HepG2 (cell line): Measurements from ENCODE around the gene CA11. TPM values are rescaled to one million over a fixed set of nuclear protein-coding genes. Genes with fewer than 3 reads are reported as not detected.

Experiments used
- ATAC-seq: fragments of 200-7000 bp; cut with Tn5 transposase; 3 replicates; pipeline ENCODE4 v1.9.1; 2020; ENCODE audit warnings: mild to moderate bottlenecking, moderate library complexity
- BruUV-seq: library from RNA; stranded (reverse); fragments of 400-500 nt; replicated peaks from 2 replicates; lab custom pipeline; 2021; lab: Mats Ljungman, UMichigan
- CTCF ChIA-PET: fragments of 300-600 bp; formaldehyde crosslinking; extraction: SDS; loops from one replicate; lab custom pipeline; 2021; ENCODE audit warnings: low total read pairs, inconsistent platforms, low intra/inter-chr PET ratio; lab: Yijun Ruan, JAX
- POLR2A ChIA-PET: fragments of 350-600 bp; sonication (Branson Sonifier 250); formaldehyde crosslinking; loops from one replicate; lab custom pipeline; 2020; ENCODE audit warnings: antibody characterized with exemption, inconsistent platforms; lab: Yijun Ruan, JAX
- DNase-seq: peaks from one replicate; pipeline ENCODE4 v3.0.0-alpha.2; 2015; ENCODE audit warnings: low spot score
- FAIRE-seq: peaks from 3 replicates; lab custom pipeline; 2011; peaks lifted over from hg19 to GRCh38; lab: Jason Lieb, UNC
- H2AFZ ChIP-seq: one replicate; pipeline ENCODE4 v1.6.1; 2011; ENCODE audit warnings: low read length, inconsistent platforms
- H3K27ac ChIP-seq: fragments of 300-600 bp; 3 replicates; pipeline ENCODE4 v1.8.0; 2011; ENCODE audit warnings: mixed run types, mild to moderate bottlenecking, mixed read lengths, low read length, inconsistent platforms; ENCODE audit not compliant: insufficient read depth; ENCODE audit errors: extremely low read length
- H3K27me3 ChIP-seq, 2 experiments: fragments of 200-600 bp in 1 of 2; 2 replicates in 1 of 2; 3 replicates in 1 of 2; pipeline versions ENCODE4 v1.6.0 to v1.8.0; 2011; ENCODE audit warnings: low read length in 2 of 2, mild to moderate bottlenecking in 2 of 2, moderate library complexity in 2 of 2, inconsistent platforms in 1 of 2; ENCODE audit not compliant: insufficient read depth in 2 of 2, control insufficient read depth in 1 of 2
- H3K36me3 ChIP-seq, 2 experiments: fragments of 200-600 bp in 1 of 2; replicated peaks in 1 of 2; 2 replicates in 1 of 2; 3 replicates in 1 of 2; pipeline versions ENCODE4 v1.5.1 to v1.8.0; 2011; ENCODE audit warnings: low read length in 2 of 2, inconsistent platforms in 1 of 2; ENCODE audit not compliant: insufficient read depth in 2 of 2, control insufficient read depth in 1 of 2
- H3K4me1 ChIP-seq: 2 replicates; pipeline ENCODE4 v1.5.1; 2012; ENCODE audit warnings: low read length, inconsistent platforms; ENCODE audit not compliant: insufficient read depth
- H3K4me2 ChIP-seq: 2 replicates; pipeline ENCODE4 v1.6.0; 2011; ENCODE audit warnings: low read depth, low read length, inconsistent platforms
- H3K4me3 ChIP-seq, 3 experiments: fragments of 200-600 bp in 1 of 3; sonication (generic), shearing (Covaris generic) in 1 of 3; replicated peaks in 1 of 3; 2 replicates each; pipeline ENCODE4 v1.5.1; 2011 to 2016; ENCODE audit warnings: low read length in 3 of 3, inconsistent platforms in 2 of 3, low read depth in 2 of 3, mild to moderate bottlenecking in 2 of 3, control low read depth in 1 of 3, mixed read lengths in 1 of 3; ENCODE audit not compliant: insufficient read depth in 1 of 3
- H3K79me2 ChIP-seq: one replicate; pipeline ENCODE4 v1.6.1; 2011; ENCODE audit warnings: low read length, inconsistent platforms; ENCODE audit not compliant: insufficient read depth
- H3K9ac ChIP-seq: 2 replicates; pipeline ENCODE4 v1.6.0; 2011; ENCODE audit warnings: mild to moderate bottlenecking, low read depth, low read length, inconsistent platforms; ENCODE audit not compliant: insufficient read depth
- H3K9me3 ChIP-seq: 2 replicates; pipeline ENCODE4 v1.5.1; 2012; ENCODE audit warnings: mild to moderate bottlenecking, low read length
- H4K20me1 ChIP-seq: 2 replicates; pipeline ENCODE4 v1.6.0; 2011; ENCODE audit warnings: inconsistent platforms, mild to moderate bottlenecking, low read length, moderate library complexity; ENCODE audit not compliant: insufficient read depth
- ARID4A ChIP-seq: sonication (generic); formaldehyde crosslinking; IDR thresholded peaks from 2 replicates; pipeline ENCODE4 v1.5.0; 2020; ENCODE audit warnings: mild to moderate bottlenecking, missing genetic modification reagents, borderline replicate concordance
- CBFB ChIP-seq: sonication (generic); formaldehyde crosslinking; IDR thresholded peaks from 2 replicates; pipeline ENCODE4 v1.4.0; 2020; ENCODE audit warnings: missing genetic modification reagents
- ELF4 ChIP-seq: sonication (generic); formaldehyde crosslinking; IDR thresholded peaks from 2 replicates; pipeline ENCODE4 v1.5.0; 2020; ENCODE audit warnings: missing genetic modification reagents, mild to moderate bottlenecking, moderate library complexity, borderline replicate concordance
- EZH2 ChIP-seq: conservative IDR thresholded peaks from 2 replicates; pipeline ENCODE4 v1.6.1; 2012; ENCODE audit warnings: mild to moderate bottlenecking, low read depth, low read length, moderate library complexity
- HNF1A ChIP-seq, 2 experiments: sonication (generic) in 1 of 2; formaldehyde crosslinking in 1 of 2; IDR thresholded peaks; 2 replicates each; pipeline versions ENCODE4 v1.4.0 to v1.6.1; 2016 to 2020; ENCODE audit warnings: borderline replicate concordance in 1 of 2, low read depth in 1 of 2, mild to moderate bottlenecking in 1 of 2, missing genetic modification reagents in 1 of 2
- LCORL ChIP-seq, 2 experiments: fragments of 450-650 bp in 1 of 2; sonication (generic) in 1 of 2; formaldehyde crosslinking in 1 of 2; IDR thresholded peaks; 2 replicates each; pipeline versions ENCODE4 v1.5.0 to v1.6.1; 2017 to 2020; ENCODE audit warnings: antibody characterized with exemption in 1 of 2, missing genetic modification reagents in 1 of 2
- POLR2A ChIP-seq, 2 experiments: IDR thresholded peaks; 2 replicates each; pipeline ENCODE4 v1.6.1; 2011; ENCODE audit warnings: low read depth in 2 of 2, low read length in 2 of 2, mild to moderate bottlenecking in 1 of 2, moderate library complexity in 1 of 2; ENCODE audit not compliant: insufficient read depth in 1 of 2
- PTBP1 ChIP-seq: fragments of 200-400 bp; formaldehyde crosslinking; IDR thresholded peaks from 2 replicates; pipeline ENCODE4 v1.6.1; 2018; ENCODE audit warnings: low read length, low read depth; ENCODE audit not compliant: poor library complexity, severe bottlenecking
- SMARCE1 ChIP-seq: fragments of 450-650 bp; IDR thresholded peaks from 2 replicates; pipeline ENCODE4 v1.6.1; 2017; ENCODE audit warnings: borderline replicate concordance
- ZC3H4 ChIP-seq: sonication (generic); formaldehyde crosslinking; IDR thresholded peaks from 2 replicates; pipeline ENCODE4 v1.4.0; 2020; ENCODE audit warnings: missing genetic modification reagents, borderline replicate concordance
- ZNF33A ChIP-seq: sonication (generic); formaldehyde crosslinking; IDR thresholded peaks from 2 replicates; pipeline ENCODE4 v1.5.1; 2020; ENCODE audit warnings: missing genetic modification reagents, mild to moderate bottlenecking, moderate library complexity, borderline replicate concordance
- ZNF569 ChIP-seq: sonication (generic); formaldehyde crosslinking; IDR thresholded peaks from 2 replicates; pipeline ENCODE4 v1.5.0; 2020; ENCODE audit warnings: mild to moderate bottlenecking, missing genetic modification reagents, moderate library complexity, borderline replicate concordance
- ZNF724P ChIP-seq: sonication (generic); formaldehyde crosslinking; IDR thresholded peaks from 2 replicates; pipeline ENCODE4 v1.8.0; 2022; ENCODE audit warnings: missing genetic modification reagents, borderline replicate concordance
- WGBS: methylation state at CpG from one replicate; pipeline ENCODE4 v1.1.6; 2017; ENCODE audit warnings: low lambda C conversion rate; 5-methylcytosine and 5-hydroxymethylcytosine counted together
- in situ Hi-C: cut with HindIII; loops from 2 replicates; pipeline ENCODE4 v1.10.0; 2017; ENCODE audit warnings: low pct_unique_long_range_greater_than_20kb; ENCODE audit not compliant: extremely low pct_ligation_motif_present
- intact Hi-C: fragments of 100-400 bp; cut with micrococcal nuclease; formaldehyde crosslinking; loops from one replicate; pipeline ENCODE4 v1.10.0; 2022; ENCODE audit not compliant: unreplicated experiment
- polyA plus RNA-seq, 8 experiments: library from polyadenylated mRNA; depleted of rRNA in 3 of 8; stranded (reverse) in 7 of 8; unstranded in 1 of 8; fragments of >200 nt; fragmentation: Illumina TruSeq in 4 of 8; extraction: Trizol in 4 of 8; gene quantifications; 2 replicates each; pipeline versions ENCODE4 v1.2.1 to v1.2.3, GENCODE V29; 2011 to 2016; ENCODE audit warnings: low read depth in 4 of 8, missing spikeins in 1 of 8, mixed read lengths in 1 of 8; ENCODE audit not compliant: insufficient read depth in 1 of 8
- total RNA-seq, 5 experiments: library from RNA; depleted of rRNA; stranded (reverse); fragments of >200 nt; fragmentation: Illumina TruSeq; extraction: Trizol; gene quantifications; 2 replicates each; pipeline ENCODE4 v1.2.3, GENCODE V29; 2016; ENCODE audit warnings: low read depth in 1 of 5

The CA11 gene
- total and polyA plus RNA-seq, 2 of the 13 experiments (the other 11 are each of a cell fraction or from before 2014, with no cell fraction given), result 0.41 to 0.58 TPM

GRCh38 chr19:48637948-48638830 is 7.8 kb downstream of the CA11 start:
- H3K36me3 ChIP-seq, result no peaks in the 10 kb centered on the region
- FAIRE-seq, result peak; percentile 68
- peak overlapping the region in 2 of 3 experiments; percentile 15 to 50; a peak in 4 of 6 replicates for H3K4me3 ChIP-seq
- POLR2A ChIA-PET, result interaction anchor here (0.6 to 2.0 kb wide), 4 partner anchors 11 to 306 kb away, joined by 3 to 12 read pairs (median 4); partner anchors contain the start of genes RPL18 and SPHK2
- no peak overlapping the region for H2AFZ ChIP-seq
- peak; percentile 9 for ATAC-seq
- CTCF ChIA-PET, result interaction anchor here (0.6 to 0.9 kb wide), 2 partner anchors 8 to 22 kb away, joined by 3 read pairs; partner anchors contain the start of gene CA11
- no peaks in the 10 kb centered on the region for H3K9me3 ChIP-seq
- intact Hi-C loops (no loop called here), in situ Hi-C loops (no loop called here)
- H4K20me1 ChIP-seq, result no peaks in the 10 kb centered on the region
- H3K4me2 ChIP-seq, result peak overlapping the region; percentile 96
- H3K4me1 ChIP-seq, result peaks cover 63% of the 10 kb centered on the region
- peaks cover 0 to 8% of the 10 kb centered on the region in 2 experiments; a peak in 3 of 5 replicates for H3K27me3 ChIP-seq
- DNase-seq, result peak; percentile 75
- BruUV-seq, result no TSS peak
- H3K27ac ChIP-seq, result peak overlapping the region; percentile 64
- no peaks in the 10 kb centered on the region for H3K79me2 ChIP-seq
- H3K9ac ChIP-seq, result peak overlapping the region; percentile 23; the same call in 1 of the 2 replicates
- WGBS, result 13% methylated on average over 27 of the region's 29 CpGs
- TF ChIP-seq LCORL (IDR thresholded peaks at IDR 0.05), result no peak
- no peak for TF ChIP-seq LCORL (CRISPR knock-in tag; IDR thresholded peaks at IDR 0.05)
- TF ChIP-seq SMARCE1, result no peak
- TF ChIP-seq ZNF724P (CRISPR knock-in tag), result no peak
- TF ChIP-seq CBFB, result no peak
- TF ChIP-seq POLR2A (IDR thresholded peaks at IDR 0.05; ENCODE audit: insufficient read depth in 1 of 2, low read depth in 2 of 2, low read length in 2 of 2), result peak in 1 of 2 experiments; percentile 46; a peak in 2 of 4 replicates
- no peak for TF ChIP-seq HNF1A (IDR thresholded peaks at IDR 0.05; ENCODE audit: low read depth)
- TF ChIP-seq HNF1A (CRISPR knock-in tag; IDR thresholded peaks at IDR 0.05; ENCODE audit: borderline replicate concordance), result no peak
- peak; percentile 15 for TF ChIP-seq ARID4A (CRISPR knock-in tag)
- TF ChIP-seq ELF4 (CRISPR knock-in tag), result no peak; the same call in 1 of the 2 replicates
- TF ChIP-seq ZC3H4 (CRISPR knock-in tag), result no peak
- TF ChIP-seq EZH2, result no peak
- TF ChIP-seq PTBP1, result no peak
- TF ChIP-seq ZNF569 (CRISPR knock-in tag), result 0 out of 2 replicates have a peak, but pooled peaks have one; percentile 0
- TF ChIP-seq ZNF33A (CRISPR knock-in tag), result no peak
